ENCODE data around the gene TBCD. TPM values are rescaled to one million over a fixed set of nuclear protein-coding genes. Genes with fewer than 3 reads are reported as not detected.

Gene TBCD
- total RNA-seq, 5 donors from 2014 or later (not counting 1 experiment from before 2014, with no cell fraction given), result 94.4 to 262 (median 223) TPM

- no peak overlapping the region for H3K27ac Mint-ChIP-seq
- no peak for DNase-seq
- no peaks in the 10 kb centered on the region for H3K9me3 Mint-ChIP-seq
- Histone ChIP-seq H3K9me3 (no peaks in the 10 kb centered on the region), H3K4me1 (ENCODE audit: control insufficient read depth in 1 of 2, extremely low read depth in 1 of 2, insufficient read depth in 2 of 2, low read length in 2 of 2) (peaks cover 0 to 7% of the 10 kb centered on the region in 2 experiments), H3K4me3 (ENCODE audit: control insufficient read depth in 1 of 2, extremely low read depth in 1 of 2, low read length in 1 of 2) (no peak overlapping the region), H3K27ac (ENCODE audit: low read length) (no peak overlapping the region), H3K27me3 (replicated peaks in 1 of 2; ENCODE audit: control insufficient read depth in 2 of 2, extremely low read depth in 1 of 2, insufficient read depth in 2 of 2, low read length in 1 of 2) (no peaks in the 10 kb centered on the region), H3K36me3 (ENCODE audit: control insufficient read depth in 2 of 2, extremely low read depth in 1 of 2, insufficient read depth in 1 of 2, low read length in 1 of 2) (peaks cover 0 to 47% of the 10 kb centered on the region in 2 donors)
- CTCF ChIA-PET, result no interaction called here
- 98% methylated on average over 6 of the region's 13 CpGs for WGBS (ENCODE audit: insufficient coverage)
- POLR2A ChIA-PET, result interaction anchor here in 1 of 2 donors (0.7 kb wide), 1 partner anchor 45 kb away, joined by 3 read pairs; no protein-coding TSS in a partner anchor
- no peak for ATAC-seq (replicated peaks in 1 of 4)
- H3K36me3 Mint-ChIP-seq, result peaks cover 36% of the 10 kb centered on the region
- H3K4me1 Mint-ChIP-seq, result peaks cover 0 to 8% (median 6%) of the 10 kb centered on the region in 3 donors
- no peak overlapping the region for H3K4me3 Mint-ChIP-seq
- H3K27me3 Mint-ChIP-seq, result no peaks in the 10 kb centered on the region
Observed at GRCh38 chr17:82921426-82921825, 169.6 kb downstream of the TBCD start.

GRCh38 chr17:82922646-82923045 lies 170.8 kb downstream of the TBCD start:
- H3K27me3 ChIP-seq (replicated peaks in 1 of 2; ENCODE audit: control insufficient read depth in 2 of 2, extremely low read depth in 1 of 2, insufficient read depth in 2 of 2, low read length in 1 of 2), result no peaks in the 10 kb centered on the region
- ChIA-PET CTCF (no interaction called here), POLR2A (no interaction called here)
- peaks cover 0 to 59% of the 10 kb centered on the region in 2 donors for H3K36me3 ChIP-seq (ENCODE audit: control insufficient read depth in 2 of 2, extremely low read depth in 1 of 2, insufficient read depth in 1 of 2, low read length in 1 of 2)
- no peak for ATAC-seq (replicated peaks in 1 of 4)
- Mint-ChIP-seq H3K4me3 (no peak overlapping the region), H3K4me1 (peaks cover 0 to 4% (median 3%) of the 10 kb centered on the region in 3 donors), H3K27me3 (no peaks in the 10 kb centered on the region), H3K36me3 (peaks cover 40% of the 10 kb centered on the region), H3K9me3 (no peaks in the 10 kb centered on the region), H3K27ac (no peak overlapping the region)
- peaks cover 0 to 6% of the 10 kb centered on the region in 2 experiments for H3K4me1 ChIP-seq (ENCODE audit: control insufficient read depth in 1 of 2, extremely low read depth in 1 of 2, insufficient read depth in 2 of 2, low read length in 2 of 2)
- H3K9me3 ChIP-seq, result no peaks in the 10 kb centered on the region
- H3K4me3 ChIP-seq (ENCODE audit: control insufficient read depth in 1 of 2, extremely low read depth in 1 of 2, low read length in 1 of 2), result no peak overlapping the region
- no peak overlapping the region for H3K27ac ChIP-seq (ENCODE audit: low read length)
- 81% methylated on average over 17 of the region's 19 CpGs for WGBS (ENCODE audit: insufficient coverage)
- DNase-seq, result no peak

- DNase-seq, result no peak
Observed at GRCh38 chr17:82923366-82924113, 171.7 kb downstream of the TBCD start.

GRCh38 chr17:82924214-82924613 lies 172.3 kb downstream of the TBCD start:
- Mint-ChIP-seq H3K27me3 (no peaks in the 10 kb centered on the region), H3K27ac (no peak overlapping the region), H3K36me3 (peaks cover 48% of the 10 kb centered on the region), H3K4me3 (no peak overlapping the region), H3K4me1 (peaks cover 0 to 2% (median 0%) of the 10 kb centered on the region in 3 donors), H3K9me3 (no peaks in the 10 kb centered on the region)
- H3K9me3 ChIP-seq, result no peaks in the 10 kb centered on the region
- H3K27me3 ChIP-seq (replicated peaks in 1 of 2; ENCODE audit: control insufficient read depth in 2 of 2, extremely low read depth in 1 of 2, insufficient read depth in 2 of 2, low read length in 1 of 2), result no peaks in the 10 kb centered on the region
- DNase-seq (no peak), ATAC-seq (replicated peaks in 1 of 4) (no peak)
- no peak overlapping the region for H3K27ac ChIP-seq (ENCODE audit: low read length)
- peaks cover 0 to 67% of the 10 kb centered on the region in 2 donors for H3K36me3 ChIP-seq (ENCODE audit: control insufficient read depth in 2 of 2, extremely low read depth in 1 of 2, insufficient read depth in 1 of 2, low read length in 1 of 2)
- ChIA-PET CTCF (no interaction called here), POLR2A (no interaction called here)
- H3K4me1 ChIP-seq (ENCODE audit: control insufficient read depth in 1 of 2, extremely low read depth in 1 of 2, insufficient read depth in 2 of 2, low read length in 2 of 2), result no peaks in the 10 kb centered on the region
- 98% methylated on average over 8 of the region's 13 CpGs for WGBS (ENCODE audit: insufficient coverage)
- H3K4me3 ChIP-seq (ENCODE audit: control insufficient read depth in 1 of 2, extremely low read depth in 1 of 2, low read length in 1 of 2), result no peak overlapping the region

More at GRCh38 chr17:82923366-82924113, 171.7 kb downstream of the TBCD start:
- ChIA-PET CTCF (no interaction called here), POLR2A (no interaction called here)
- H3K27ac ChIP-seq (ENCODE audit: low read length), result no peak overlapping the region
- no peak for ATAC-seq (replicated peaks in 1 of 4)
- Mint-ChIP-seq H3K36me3 (peaks cover 44% of the 10 kb centered on the region), H3K27me3 (no peaks in the 10 kb centered on the region), H3K4me3 (no peak overlapping the region), H3K4me1 (peaks cover 0 to 2% (median 0%) of the 10 kb centered on the region in 3 donors), H3K9me3 (no peaks in the 10 kb centered on the region), H3K27ac (no peak overlapping the region)
- no peaks in the 10 kb centered on the region for H3K9me3 ChIP-seq
- H3K4me1 ChIP-seq (ENCODE audit: control insufficient read depth in 1 of 2, extremely low read depth in 1 of 2, insufficient read depth in 2 of 2, low read length in 2 of 2), result no peaks in the 10 kb centered on the region
- 97% methylated on average over 25 of the region's 25 CpGs for WGBS (ENCODE audit: insufficient coverage)
- H3K36me3 ChIP-seq (ENCODE audit: control insufficient read depth in 2 of 2, extremely low read depth in 1 of 2, insufficient read depth in 1 of 2, low read length in 1 of 2), result peaks cover 0 to 66% of the 10 kb centered on the region in 2 donors
- H3K4me3 ChIP-seq (ENCODE audit: control insufficient read depth in 1 of 2, extremely low read depth in 1 of 2, low read length in 1 of 2), result no peak overlapping the region
- H3K27me3 ChIP-seq (replicated peaks in 1 of 2; ENCODE audit: control insufficient read depth in 2 of 2, extremely low read depth in 1 of 2, insufficient read depth in 2 of 2, low read length in 1 of 2), result no peaks in the 10 kb centered on the region

GRCh38 chr17:82924812-82925211 lies 172.9 kb downstream of the TBCD start:
- CTCF ChIA-PET, result no interaction called here
- POLR2A ChIA-PET, result no interaction called here
- Mint-ChIP-seq H3K27ac (no peak overlapping the region), H3K4me1 (peaks cover 0 to 2% (median 0%) of the 10 kb centered on the region in 3 donors), H3K36me3 (peaks cover 46% of the 10 kb centered on the region), H3K27me3 (no peaks in the 10 kb centered on the region), H3K4me3 (no peak overlapping the region), H3K9me3 (no peaks in the 10 kb centered on the region)
- Histone ChIP-seq H3K27ac (ENCODE audit: low read length) (no peak overlapping the region), H3K36me3 (ENCODE audit: control insufficient read depth in 2 of 2, extremely low read depth in 1 of 2, insufficient read depth in 1 of 2, low read length in 1 of 2) (peaks cover 0 to 69% of the 10 kb centered on the region in 2 donors), H3K27me3 (replicated peaks in 1 of 2; ENCODE audit: control insufficient read depth in 2 of 2, extremely low read depth in 1 of 2, insufficient read depth in 2 of 2, low read length in 1 of 2) (no peaks in the 10 kb centered on the region), H3K4me3 (ENCODE audit: control insufficient read depth in 1 of 2, extremely low read depth in 1 of 2, low read length in 1 of 2) (no peak overlapping the region), H3K4me1 (ENCODE audit: control insufficient read depth in 1 of 2, extremely low read depth in 1 of 2, insufficient read depth in 2 of 2, low read length in 2 of 2) (no peaks in the 10 kb centered on the region), H3K9me3 (no peaks in the 10 kb centered on the region)
- DNase-seq (no peak), ATAC-seq (replicated peaks in 1 of 4) (no peak)
- 94% methylated on average over 19 of the region's 19 CpGs for WGBS (ENCODE audit: insufficient coverage)

GRCh38 chr17:82925336-82925735 lies 173.5 kb downstream of the TBCD start:
- H3K4me1 Mint-ChIP-seq, result peaks cover 0 to 2% (median 0%) of the 10 kb centered on the region in 3 donors
- Histone ChIP-seq H3K27ac (ENCODE audit: low read length) (no peak overlapping the region), H3K4me1 (ENCODE audit: control insufficient read depth in 1 of 2, extremely low read depth in 1 of 2, insufficient read depth in 2 of 2, low read length in 2 of 2) (no peaks in the 10 kb centered on the region), H3K4me3 (ENCODE audit: control insufficient read depth in 1 of 2, extremely low read depth in 1 of 2, low read length in 1 of 2) (no peak overlapping the region), H3K27me3 (replicated peaks in 1 of 2; ENCODE audit: control insufficient read depth in 2 of 2, extremely low read depth in 1 of 2, insufficient read depth in 2 of 2, low read length in 1 of 2) (no peaks in the 10 kb centered on the region), H3K36me3 (ENCODE audit: control insufficient read depth in 2 of 2, extremely low read depth in 1 of 2, insufficient read depth in 1 of 2, low read length in 1 of 2) (peaks cover 3 to 73% of the 10 kb centered on the region in 2 donors), H3K9me3 (no peaks in the 10 kb centered on the region)
- H3K36me3 Mint-ChIP-seq, result peaks cover 45% of the 10 kb centered on the region
- H3K4me3 Mint-ChIP-seq, result no peak overlapping the region
- POLR2A ChIA-PET, result no interaction called here
- no peaks in the 10 kb centered on the region for H3K27me3 Mint-ChIP-seq
- CTCF ChIA-PET, result no interaction called here
- DNase-seq (no peak), ATAC-seq (replicated peaks in 1 of 4) (no peak)
- no peak overlapping the region for H3K27ac Mint-ChIP-seq
- WGBS (ENCODE audit: insufficient coverage), result 98% methylated on average over 12 of the region's 18 CpGs
- no peaks in the 10 kb centered on the region for H3K9me3 Mint-ChIP-seq
